ENCODE results near the gene TNS2.

Gene TNS2

GRCh38 chr12:53071591-53072551 lies 22.0 kb downstream of the TNS2 start:
- no peak for TF ChIP-seq CTCF (IDR thresholded peaks at IDR 0.05; ENCODE audit: extremely low read depth, insufficient read depth, missing control alignments)
- DNase-seq (ENCODE audit: low spot score) = no peak
- in situ Hi-C loops (cut with MboI; ENCODE audit: low pct_unique_long_range_greater_than_20kb, low sequenced_read_pairs, unreplicated experiment) = no loop called here

GRCh38 chr12:53073881-53074280 lies 24.0 kb downstream of the TNS2 start:
- TF ChIP-seq CTCF (IDR thresholded peaks at IDR 0.05; ENCODE audit: extremely low read depth, insufficient read depth, missing control alignments) = no peak
- DNase-seq (ENCODE audit: low spot score) = no peak
- in situ Hi-C loops (cut with MboI; ENCODE audit: low pct_unique_long_range_greater_than_20kb, low sequenced_read_pairs, unreplicated experiment) = no loop called here

- no peak for DNase-seq (ENCODE audit: low spot score)
- no peak for TF ChIP-seq CTCF (IDR thresholded peaks at IDR 0.05; ENCODE audit: extremely low read depth, insufficient read depth, missing control alignments)
- in situ Hi-C loops (cut with MboI; ENCODE audit: low pct_unique_long_range_greater_than_20kb, low sequenced_read_pairs, unreplicated experiment) = no loop called here
Observed at GRCh38 chr12:53074283-53074998, 24.6 kb downstream of the TNS2 start.

GRCh38 chr12:53074999-53075370 lies 25.1 kb downstream of the TNS2 start:
- TF ChIP-seq CTCF (IDR thresholded peaks at IDR 0.05; ENCODE audit: extremely low read depth, insufficient read depth, missing control alignments) = no peak
- in situ Hi-C loops (cut with MboI; ENCODE audit: low pct_unique_long_range_greater_than_20kb, low sequenced_read_pairs, unreplicated experiment) = no loop called here
- no peak for DNase-seq (ENCODE audit: low spot score)

- in situ Hi-C loops (cut with MboI; ENCODE audit: low pct_unique_long_range_greater_than_20kb, low sequenced_read_pairs, unreplicated experiment) = no loop called here
Observed at GRCh38 chr12:53076461-53076860, 26.6 kb downstream of the TNS2 start.

More at GRCh38 chr12:53076461-53076860, 26.6 kb downstream of the TNS2 start:
- DNase-seq (ENCODE audit: low spot score) = no peak
- TF ChIP-seq CTCF (IDR thresholded peaks at IDR 0.05; ENCODE audit: extremely low read depth, insufficient read depth, missing control alignments) = no peak
